Measurements from ENCODE around the gene CPNE8. TPM values are rescaled to one million over a fixed set of nuclear protein-coding genes. Genes with fewer than 3 reads are reported as not detected.

Gene CPNE8
- polyA plus RNA-seq, 4 donors, result 7.6 to 20.1 (median 13.4) TPM

DNA sequence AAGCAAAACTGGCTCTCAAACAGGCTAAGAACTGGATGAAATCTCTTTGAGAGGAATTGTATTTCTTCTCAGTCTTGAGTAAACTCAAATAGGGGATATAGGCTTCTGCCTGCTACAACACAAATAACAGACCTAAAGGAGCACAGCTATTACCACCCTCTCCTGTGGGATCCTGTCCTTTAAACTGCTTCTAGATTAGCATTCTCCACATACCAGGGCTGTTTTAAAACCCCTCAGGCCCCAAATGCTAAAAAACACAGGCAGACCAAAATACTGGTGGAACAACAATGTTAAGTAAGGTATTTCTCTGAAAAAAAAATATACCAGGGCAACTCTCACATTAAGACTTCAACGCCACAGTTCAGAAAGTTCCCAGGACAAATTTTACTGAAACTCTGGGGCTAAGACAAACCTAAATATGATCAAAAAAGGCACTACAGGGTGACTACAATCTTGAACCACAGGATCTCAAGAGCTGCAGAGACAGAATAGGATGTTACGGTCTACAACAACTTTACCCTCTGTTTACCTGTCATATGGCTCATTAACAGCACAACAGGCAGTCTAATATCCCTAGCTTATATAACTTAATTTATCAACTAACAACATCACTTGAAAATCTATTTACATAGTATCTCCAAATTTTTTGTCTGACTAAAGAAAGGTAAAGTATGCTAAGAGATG, 7.2 kb downstream of the CPNE8 start:
- DNase-seq (ENCODE audit: low read depth in 4 of 4, low spot score in 3 of 4), result no peak

GRCh38 chr12:38895446-38895845, 9.9 kb downstream of the CPNE8 start:
- no peak for DNase-seq (ENCODE audit: low read depth in 4 of 4, low spot score in 3 of 4)

DNA sequence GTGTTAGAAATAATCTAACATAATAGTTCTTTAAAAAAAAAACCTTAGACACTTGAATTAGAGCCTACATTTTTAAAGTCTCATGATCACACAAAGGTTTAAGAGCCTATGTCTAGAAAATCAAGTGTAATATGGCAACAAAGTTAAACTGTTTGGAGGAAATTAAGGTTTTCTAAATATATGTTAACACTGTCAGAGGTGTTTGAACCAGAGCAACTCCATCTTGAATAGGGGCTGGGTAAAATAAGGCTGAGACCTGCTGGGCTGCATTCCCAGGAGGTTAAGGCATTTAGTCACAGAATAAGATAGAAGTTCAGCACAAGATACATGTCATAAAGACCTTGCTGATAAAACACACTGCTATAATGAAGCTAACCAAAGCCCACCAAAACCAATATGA, 12.4 kb downstream of the CPNE8 start:
- DNase-seq (ENCODE audit: low read depth in 4 of 4, low spot score in 3 of 4), result no peak

DNA sequence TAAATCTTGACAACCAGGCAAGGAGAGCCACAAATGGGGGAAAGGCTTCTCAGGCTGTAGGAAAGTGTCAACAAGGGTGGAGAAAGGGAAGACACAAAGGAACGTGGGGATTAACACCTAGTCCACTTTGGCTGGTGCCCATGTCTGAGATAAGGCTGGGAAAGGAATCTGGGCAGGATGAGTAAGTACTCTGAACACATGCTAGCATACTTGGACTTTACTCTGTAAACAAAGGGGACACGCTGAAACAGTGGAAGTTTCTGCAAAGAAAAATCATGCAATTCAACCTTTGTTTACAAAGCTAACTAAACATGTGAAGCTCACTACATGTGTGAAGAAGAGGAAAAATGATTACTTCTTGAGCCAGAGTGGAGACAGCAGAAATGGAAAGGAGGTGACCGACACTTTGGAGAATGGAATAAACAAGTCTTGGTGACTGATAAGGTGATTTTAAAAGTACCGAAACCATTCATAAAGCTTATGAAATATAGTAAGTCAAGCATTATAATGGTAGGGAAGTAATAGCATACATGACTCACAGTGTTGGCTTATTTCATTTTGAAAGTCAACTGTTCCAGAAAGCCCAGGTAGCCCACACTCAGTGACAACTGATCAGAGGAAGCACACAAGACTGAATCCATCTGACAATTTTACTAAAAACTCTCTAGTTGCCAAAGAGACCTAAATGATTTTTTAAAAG, 13.2 kb downstream of the CPNE8 start:
- DNase-seq (ENCODE audit: low read depth in 4 of 4, low spot score in 3 of 4), result no peak

DNA sequence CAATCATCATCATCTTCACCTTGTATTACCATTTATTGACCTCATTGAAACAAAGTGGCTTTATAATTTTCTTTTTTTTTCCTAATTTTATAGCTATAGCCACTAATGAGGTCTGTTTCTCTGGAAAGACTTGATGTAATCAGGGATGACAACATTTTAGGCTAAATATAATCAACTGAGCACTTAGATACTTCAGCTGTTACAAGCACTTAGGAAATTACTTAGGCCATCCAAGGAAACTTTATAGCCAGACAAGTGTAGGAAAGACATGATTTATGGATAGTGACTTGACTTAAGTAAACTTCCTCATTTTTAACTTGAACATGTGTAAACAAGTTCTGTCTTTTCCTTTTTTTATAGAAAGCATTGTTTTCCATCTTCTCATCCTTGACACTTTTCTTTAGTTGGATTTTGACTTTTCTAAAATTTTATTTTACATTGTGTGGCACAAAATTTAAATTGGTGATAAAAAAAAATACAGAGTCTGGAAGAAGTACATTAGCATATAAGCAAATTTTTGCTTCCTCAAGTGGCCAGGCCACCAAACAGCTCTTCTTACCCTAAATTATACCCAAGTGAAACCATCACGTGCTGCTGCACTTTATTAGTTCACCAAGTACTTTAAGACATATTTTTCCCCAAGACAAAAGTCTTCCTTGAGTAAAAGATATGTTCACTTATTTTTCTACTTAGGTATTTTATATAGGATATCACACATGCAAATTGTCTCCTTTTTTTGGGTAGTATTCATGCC, 15.1 kb downstream of the CPNE8 start:
- DNase-seq (ENCODE audit: low read depth in 4 of 4, low spot score in 3 of 4), result no peak

DNA sequence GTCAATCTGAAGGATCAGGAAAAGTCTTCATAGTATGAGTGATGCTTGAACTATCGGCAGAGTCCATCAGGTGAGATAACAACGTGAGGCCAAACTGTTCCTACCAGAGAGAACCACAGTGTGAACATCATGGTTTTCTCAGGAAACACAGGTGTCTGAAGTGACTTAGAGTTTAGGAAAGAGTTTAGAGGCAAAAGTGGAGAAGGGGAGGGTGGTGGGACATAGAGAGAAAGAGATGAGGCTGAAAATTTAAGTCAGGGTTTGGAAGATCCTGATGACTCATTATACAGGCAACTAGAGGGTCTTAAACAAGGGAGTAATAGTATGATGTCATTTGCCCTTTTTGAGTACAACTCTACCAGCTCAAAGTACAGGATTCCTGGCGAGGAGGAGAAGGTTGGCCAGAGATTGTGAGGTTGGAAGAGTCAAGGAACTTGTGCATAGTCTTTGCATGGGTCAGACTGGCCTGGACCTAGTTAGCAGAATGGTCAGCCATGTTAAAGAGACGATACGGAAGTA, 16.0 kb downstream of the CPNE8 start:
- no peak for DNase-seq (ENCODE audit: low read depth in 4 of 4, low spot score in 3 of 4)

DNA sequence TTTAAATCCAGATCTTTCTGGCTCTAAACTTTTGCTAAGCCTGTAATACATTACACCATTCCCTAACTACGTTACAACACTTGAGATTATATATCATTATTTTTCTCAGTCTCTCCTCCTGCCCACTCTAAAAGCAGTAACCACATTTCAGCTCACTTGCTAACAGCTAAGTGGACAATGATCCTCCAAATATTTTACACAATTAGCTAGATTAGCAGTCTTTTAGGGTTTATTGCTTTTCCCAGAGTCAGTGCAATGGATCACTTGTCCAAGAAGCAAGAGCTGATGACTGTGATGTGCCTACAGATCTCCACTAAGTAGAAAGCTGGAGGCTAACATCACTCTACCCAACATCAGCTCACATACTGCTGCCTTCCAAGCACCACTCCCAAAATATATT, 17.6 kb downstream of the CPNE8 start:
- DNase-seq (ENCODE audit: low read depth in 4 of 4, low spot score in 3 of 4), result no peak

DNA sequence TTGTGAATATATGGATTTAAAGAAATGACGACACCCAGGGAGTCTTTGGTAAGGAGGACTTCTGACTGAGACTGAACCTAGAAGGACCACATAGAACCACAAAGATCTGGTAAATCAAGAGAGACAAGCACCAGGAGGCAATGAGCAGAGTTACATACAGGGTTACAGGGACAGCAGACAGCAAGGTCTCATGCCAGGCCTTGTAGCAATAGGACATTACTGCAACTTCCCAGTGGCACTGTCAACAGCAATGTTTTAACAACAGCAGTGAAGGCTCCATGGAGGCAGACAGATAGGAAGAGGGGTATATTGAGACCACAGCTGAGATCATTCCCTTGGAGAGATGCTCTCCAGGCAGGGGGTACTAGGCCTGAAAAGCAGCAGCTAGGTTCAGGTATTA, 18.5 kb downstream of the CPNE8 start:
- DNase-seq (ENCODE audit: low read depth in 4 of 4, low spot score in 3 of 4), result no peak

GRCh38 chr12:38886064-38886463, 19.3 kb downstream of the CPNE8 start:
- DNase-seq (ENCODE audit: low read depth in 4 of 4, low spot score in 3 of 4), result no peak

DNA sequence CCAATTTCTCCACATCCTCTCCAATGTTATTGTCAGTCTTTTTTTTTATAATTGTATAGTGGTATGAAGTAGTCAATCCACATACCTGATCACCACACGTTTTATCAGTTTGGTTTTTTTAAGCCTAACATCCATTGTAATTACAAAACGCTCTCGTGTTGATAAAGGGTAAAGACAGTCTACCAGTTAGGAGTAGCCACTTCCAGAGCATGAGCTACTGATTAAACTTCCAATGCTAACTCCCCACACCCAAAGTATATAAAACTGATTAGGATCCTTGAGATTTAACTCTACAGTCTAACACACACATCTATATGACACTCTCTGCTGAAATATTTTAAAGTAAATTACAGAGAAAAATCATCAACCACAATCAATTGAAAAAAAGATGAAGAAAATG, 20.7 kb downstream of the CPNE8 start:
- no peak for DNase-seq (ENCODE audit: low read depth in 4 of 4, low spot score in 3 of 4)

GRCh38 chr12:38883629-38884134, 21.7 kb downstream of the CPNE8 start:
- no peak for DNase-seq (ENCODE audit: low read depth in 4 of 4, low spot score in 3 of 4)

- no peak for DNase-seq (ENCODE audit: low read depth in 4 of 4, low spot score in 3 of 4)
Measured at GRCh38 chr12:38880288-38880687, 25.1 kb downstream of the CPNE8 start.

GRCh38 chr12:38878986-38879385, 26.4 kb downstream of the CPNE8 start:
- DNase-seq (ENCODE audit: low read depth in 4 of 4, low spot score in 3 of 4), result no peak

- no peak for DNase-seq (ENCODE audit: low read depth in 4 of 4, low spot score in 3 of 4)
Measured at GRCh38 chr12:38878333-38878705, 27.1 kb downstream of the CPNE8 start.

DNA sequence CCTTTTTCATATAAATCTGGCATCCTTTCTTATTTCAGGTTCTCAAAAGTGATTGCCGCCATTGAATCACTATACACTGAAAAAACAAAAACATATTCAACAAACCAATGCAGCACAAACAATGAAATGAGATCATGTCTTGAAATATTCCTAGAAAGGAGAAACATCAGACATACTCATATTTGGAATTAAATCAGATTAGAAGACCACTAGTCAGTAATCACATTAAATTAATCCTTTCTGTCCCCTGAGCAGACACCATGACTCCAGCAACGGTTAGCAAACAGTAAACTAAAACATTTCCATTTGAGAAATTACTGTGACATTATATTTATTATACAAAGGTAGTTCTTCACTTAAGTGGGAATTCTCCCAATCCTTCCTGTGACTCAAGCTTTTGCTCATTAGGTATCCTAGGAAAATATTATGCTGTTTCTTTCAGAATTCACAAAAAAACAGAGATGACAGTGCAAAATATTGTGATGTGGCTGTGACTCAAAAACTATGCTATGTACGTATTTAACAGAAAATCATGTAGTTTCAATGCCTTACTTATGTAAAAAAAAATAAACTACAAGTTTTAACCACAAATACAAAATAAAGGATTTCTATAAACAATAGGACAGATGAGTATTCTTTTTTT, 29.7 kb downstream of the CPNE8 start:
- DNase-seq (ENCODE audit: low read depth in 4 of 4, low spot score in 3 of 4), result no peak

GRCh38 chr12:38872561-38872960, 32.8 kb downstream of the CPNE8 start:
- DNase-seq (ENCODE audit: low read depth in 4 of 4, low spot score in 3 of 4), result no peak

DNA sequence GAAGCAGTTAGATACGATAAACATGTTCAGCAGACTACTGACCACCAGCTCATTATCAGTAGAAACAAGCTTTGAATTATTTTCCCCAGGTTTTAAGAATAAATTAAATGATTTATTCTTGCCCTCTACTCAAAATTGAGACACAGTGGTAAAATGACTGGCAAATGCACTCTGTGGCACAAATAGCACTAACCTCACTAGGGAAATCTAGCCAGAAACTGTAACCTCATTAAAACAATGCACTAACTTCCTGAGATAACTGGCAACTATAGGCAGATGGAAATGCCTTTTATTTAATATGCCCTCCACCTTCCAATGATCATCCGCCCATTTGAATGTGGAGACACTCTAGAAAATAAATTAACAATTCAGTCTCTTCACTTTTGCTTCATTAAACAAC, 33.2 kb downstream of the CPNE8 start:
- no peak for DNase-seq (ENCODE audit: low read depth in 4 of 4, low spot score in 3 of 4)

GRCh38 chr12:38869036-38869435, 36.4 kb downstream of the CPNE8 start:
- DNase-seq (ENCODE audit: low read depth in 4 of 4, low spot score in 3 of 4), result no peak

DNA sequence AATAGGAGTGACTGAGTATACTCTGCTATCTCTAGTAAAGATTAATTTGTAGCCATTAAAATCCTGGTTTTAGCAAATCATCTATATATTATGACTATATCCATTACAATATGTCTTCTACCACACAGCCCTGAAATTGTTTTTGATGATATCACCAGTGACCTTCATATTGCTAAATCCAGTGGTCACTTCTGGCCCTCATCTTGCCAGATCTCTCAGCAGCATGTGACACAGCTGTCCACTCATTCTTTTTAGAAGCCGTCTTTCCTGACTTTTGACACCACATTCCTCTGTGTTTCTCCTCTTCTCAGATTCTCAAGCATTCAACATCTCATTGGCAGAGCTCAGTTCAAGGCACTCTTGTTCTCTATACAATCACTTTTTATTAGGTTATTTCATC, 54.9 kb downstream of the CPNE8 start:
- DNase-seq (ENCODE audit: low read depth in 4 of 4, low spot score in 3 of 4), result no peak

DNA sequence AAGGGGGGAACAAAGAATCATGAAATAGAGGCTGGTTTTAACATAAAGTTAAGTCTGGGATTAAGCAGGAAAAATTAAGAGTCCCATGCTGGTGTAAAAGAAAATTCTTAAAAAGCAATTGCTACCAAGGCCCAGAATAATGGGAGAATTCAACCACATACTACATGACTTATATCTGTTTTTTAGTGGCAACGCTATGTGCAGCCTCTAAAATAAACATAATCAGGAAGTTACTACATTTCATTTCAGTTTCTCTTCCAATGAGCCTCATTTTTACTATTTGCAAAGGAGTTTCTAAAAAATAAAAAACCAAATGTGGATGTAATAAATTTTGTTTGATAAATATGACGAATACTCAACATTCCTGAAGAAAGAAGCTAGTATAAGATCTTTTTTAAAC, 58.1 kb downstream of the CPNE8 start:
- DNase-seq (ENCODE audit: low read depth in 4 of 4, low spot score in 3 of 4), result no peak

GRCh38 chr12:38844267-38844666, 61.1 kb downstream of the CPNE8 start:
- DNase-seq (ENCODE audit: low read depth in 4 of 4, low spot score in 3 of 4), result no peak
